GM21737 (cell line): Measurements from ENCODE around the gene XRCC1.
A peak's percentile ranks its signal among the peaks of the same experiment; 100 is the strongest.
"Not testable (repeated sequence)": the region's sequence is repeated elsewhere in the genome, so short reads cannot be mapped to it uniquely, and the experiment has no call there.

ENCODE experiments used
- ATAC-seq: cut with Tn5 transposase; IDR thresholded peaks from one replicate; pipeline ENCODE4 v1.9.1; 2021; ENCODE audit warnings: mild to moderate bottlenecking, moderate library complexity; ENCODE audit not compliant: unreplicated experiment

XRCC1 gene

GRCh38 chr19:43525836-43526771 is 49.2 kb downstream of the XRCC1 start:
- no peak for ATAC-seq

GRCh38 chr19:43524922-43525835 is 50.1 kb downstream of the XRCC1 start:
- ATAC-seq = peak; percentile 43

DNA sequence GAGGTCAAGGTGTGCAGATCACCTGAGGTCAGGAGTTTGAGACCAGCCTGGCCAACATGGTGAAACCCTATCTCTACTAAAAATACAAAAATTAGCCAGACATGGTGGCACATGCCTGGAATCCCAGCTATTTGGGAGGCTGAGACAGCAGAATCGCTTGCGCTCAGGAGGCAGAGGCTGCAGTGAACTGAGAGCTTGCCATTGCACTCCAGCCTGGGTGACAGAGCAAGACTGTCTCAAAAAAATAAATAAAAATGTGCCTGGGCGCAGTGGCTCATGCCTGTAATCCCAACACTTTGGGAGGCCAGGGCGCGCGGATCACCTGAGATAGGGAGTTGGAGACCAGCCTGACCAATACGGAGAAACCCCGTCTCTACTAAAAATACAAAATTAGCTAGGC is 51.6 kb downstream of the XRCC1 start:
- ATAC-seq = not testable (repeated sequence)

GRCh38 chr19:43522929-43523328 is 52.4 kb downstream of the XRCC1 start:
- no peak for ATAC-seq

DNA sequence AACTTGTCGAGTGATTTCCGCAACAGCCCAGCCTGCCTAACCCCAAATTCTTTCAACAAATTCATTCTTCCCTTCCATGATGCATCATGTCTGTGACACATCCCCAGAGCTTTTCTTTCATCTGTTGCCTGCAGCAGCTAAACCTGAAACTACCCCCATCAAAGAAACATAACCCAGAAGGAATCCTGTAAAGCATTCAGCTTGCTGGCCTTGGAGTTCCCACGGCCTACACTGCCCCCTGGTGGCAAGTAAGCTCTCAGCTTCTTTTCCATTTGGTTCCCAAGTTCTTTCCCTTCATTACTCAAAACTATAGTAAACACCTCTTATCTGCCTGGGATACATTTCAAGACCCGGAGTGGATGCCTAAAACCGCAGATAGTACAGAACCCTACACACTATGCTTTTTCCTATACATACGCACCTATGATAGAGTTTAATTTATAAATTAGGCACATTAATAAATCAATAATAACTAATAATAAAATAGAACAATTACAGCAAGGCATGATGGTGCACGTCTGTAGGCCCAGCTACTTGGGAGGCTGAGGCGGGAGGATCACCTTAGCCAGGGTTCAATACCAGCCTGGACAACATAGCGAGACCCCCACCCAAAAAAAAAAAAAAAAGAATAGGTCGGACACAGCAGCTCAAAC is 55.8 kb downstream of the XRCC1 start:
- no peak for ATAC-seq

GRCh38 chr19:43518051-43518450 is 57.3 kb downstream of the XRCC1 start:
- no peak for ATAC-seq

GRCh38 chr19:43512399-43512798 is 62.9 kb downstream of the XRCC1 start:
- ATAC-seq = not testable (repeated sequence)

- no peak for ATAC-seq
Observed at GRCh38 chr19:43511324-43511723, 64.0 kb downstream of the XRCC1 start.

DNA sequence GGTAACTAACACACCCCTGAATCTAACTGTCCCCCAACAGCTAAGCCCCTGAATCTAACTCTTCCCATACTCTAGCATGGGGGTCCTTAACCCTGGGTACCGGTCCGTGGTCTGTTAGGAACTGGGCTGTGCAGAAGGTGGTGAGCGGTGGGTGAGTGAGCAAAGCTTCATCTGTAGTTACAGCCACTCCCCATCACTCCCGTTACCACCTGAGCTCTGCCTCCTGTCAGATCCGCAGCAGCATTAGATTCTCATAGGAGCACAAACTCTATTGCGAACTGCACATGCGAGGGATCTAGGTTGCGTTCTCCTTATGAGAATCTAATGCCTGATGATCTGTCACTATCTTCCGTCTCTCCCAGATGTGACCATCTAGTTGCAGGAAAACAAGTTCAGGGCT is 64.6 kb downstream of the XRCC1 start:
- ATAC-seq = no peak

GRCh38 chr19:43507880-43508279 is 67.4 kb downstream of the XRCC1 start:
- no peak for ATAC-seq

GRCh38 chr19:43506629-43507028 is 68.7 kb downstream of the XRCC1 start:
- no peak for ATAC-seq

DNA sequence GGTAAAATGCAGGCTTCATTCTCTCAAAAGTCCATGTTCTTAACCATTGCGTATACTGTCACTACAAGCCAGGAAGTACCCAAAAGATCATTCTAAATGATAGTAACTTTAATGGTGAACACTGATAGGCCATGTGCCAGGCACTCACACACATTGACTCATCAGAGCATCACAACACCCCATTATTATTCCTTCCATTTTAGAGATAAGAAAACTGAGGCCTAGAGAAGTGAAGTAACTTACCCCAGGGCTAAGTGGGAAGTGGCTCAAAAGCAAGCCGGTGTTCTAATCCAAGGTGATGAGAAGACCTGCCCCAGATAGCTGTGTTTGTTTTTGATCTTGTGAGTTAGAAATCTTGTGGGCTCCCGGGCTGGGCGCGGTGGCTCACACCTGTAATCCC is 69.4 kb downstream of the XRCC1 start:
- no peak for ATAC-seq

DNA sequence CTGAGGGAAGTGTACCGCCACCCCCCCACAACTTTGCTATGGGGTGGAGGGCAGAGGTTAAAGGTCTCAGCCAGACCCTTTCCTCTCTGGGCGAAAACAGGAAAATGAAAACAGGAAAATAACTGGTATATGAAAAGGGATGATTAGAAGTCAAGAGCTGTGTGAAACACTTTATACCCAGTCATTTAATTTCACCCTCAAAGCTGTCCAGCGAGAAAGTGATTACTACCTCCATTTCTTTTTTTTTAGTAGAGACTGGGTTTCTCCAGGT is 70.2 kb downstream of the XRCC1 start:
- ATAC-seq = no peak

GRCh38 chr19:43504426-43505185 is 70.7 kb downstream of the XRCC1 start, which contains the start of gene PHLDB3:
Gene PHLDB3 (minus strand): TSS chr19:43504746. CDS start chr19:43504118, 628 bp downstream.
- peak; percentile 17 for ATAC-seq

DNA sequence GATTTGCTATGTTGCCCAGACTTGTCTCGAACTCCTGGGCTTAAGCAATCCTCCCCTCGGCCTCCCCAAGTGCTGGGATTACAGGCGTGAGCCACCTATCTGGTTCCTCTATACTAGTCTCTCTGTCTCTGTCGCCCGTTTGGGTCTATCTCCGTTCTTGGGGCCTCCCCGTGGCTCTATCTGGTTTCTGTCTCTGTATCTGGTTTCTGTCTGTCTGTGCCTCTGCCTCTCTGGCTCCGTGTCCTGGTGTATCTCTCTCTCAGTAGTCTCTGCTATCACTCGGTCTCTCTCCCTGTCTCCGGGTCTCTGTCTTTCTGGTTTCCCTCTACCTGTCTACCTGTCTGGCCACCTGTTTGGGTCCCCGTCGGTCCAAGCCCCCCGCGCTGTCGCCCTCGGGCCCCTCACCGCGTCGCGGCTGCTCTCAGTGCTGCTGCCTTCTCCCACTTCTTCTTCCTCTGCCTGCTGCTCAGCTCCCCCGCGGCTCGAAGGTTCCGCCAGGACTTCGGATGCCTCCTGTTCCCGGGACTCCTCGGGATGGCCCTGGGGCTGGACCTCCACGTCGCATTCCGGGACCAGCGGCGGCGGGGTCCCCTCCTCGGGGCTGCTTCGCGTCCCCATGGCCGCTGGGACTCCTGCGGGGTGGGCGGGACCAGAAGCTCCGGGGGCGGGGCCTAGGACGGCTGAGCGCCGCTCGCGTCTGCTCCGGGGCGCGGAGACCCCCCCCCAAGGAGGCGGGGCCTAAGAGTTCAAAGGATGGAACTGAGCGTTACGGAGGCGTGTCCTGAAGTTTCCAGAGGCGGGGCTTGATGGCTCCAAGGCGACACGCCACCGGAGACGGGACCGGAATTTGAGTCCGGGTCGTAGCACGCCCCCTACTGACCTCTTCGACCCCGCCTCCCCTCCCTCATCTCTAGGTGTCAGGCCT is 71.6 kb downstream of the XRCC1 start:
- ATAC-seq = peak; percentile 88

GRCh38 chr19:43502419-43502976 is 72.8 kb downstream of the XRCC1 start:
- no peak for ATAC-seq

GRCh38 chr19:43501661-43502418 is 73.5 kb downstream of the XRCC1 start:
- no peak for ATAC-seq

GRCh38 chr19:43499042-43499441 is 76.3 kb downstream of the XRCC1 start:
- no peak for ATAC-seq
